ENCODE data around the gene ZFYVE28. TPM values are rescaled to one million over a fixed set of nuclear protein-coding genes. Genes with fewer than 3 reads are reported as not detected.

ZFYVE28 gene
- total and polyA plus RNA-seq, 12 donors: 4.3 to 24.6 (median 16.0) TPM

DNA sequence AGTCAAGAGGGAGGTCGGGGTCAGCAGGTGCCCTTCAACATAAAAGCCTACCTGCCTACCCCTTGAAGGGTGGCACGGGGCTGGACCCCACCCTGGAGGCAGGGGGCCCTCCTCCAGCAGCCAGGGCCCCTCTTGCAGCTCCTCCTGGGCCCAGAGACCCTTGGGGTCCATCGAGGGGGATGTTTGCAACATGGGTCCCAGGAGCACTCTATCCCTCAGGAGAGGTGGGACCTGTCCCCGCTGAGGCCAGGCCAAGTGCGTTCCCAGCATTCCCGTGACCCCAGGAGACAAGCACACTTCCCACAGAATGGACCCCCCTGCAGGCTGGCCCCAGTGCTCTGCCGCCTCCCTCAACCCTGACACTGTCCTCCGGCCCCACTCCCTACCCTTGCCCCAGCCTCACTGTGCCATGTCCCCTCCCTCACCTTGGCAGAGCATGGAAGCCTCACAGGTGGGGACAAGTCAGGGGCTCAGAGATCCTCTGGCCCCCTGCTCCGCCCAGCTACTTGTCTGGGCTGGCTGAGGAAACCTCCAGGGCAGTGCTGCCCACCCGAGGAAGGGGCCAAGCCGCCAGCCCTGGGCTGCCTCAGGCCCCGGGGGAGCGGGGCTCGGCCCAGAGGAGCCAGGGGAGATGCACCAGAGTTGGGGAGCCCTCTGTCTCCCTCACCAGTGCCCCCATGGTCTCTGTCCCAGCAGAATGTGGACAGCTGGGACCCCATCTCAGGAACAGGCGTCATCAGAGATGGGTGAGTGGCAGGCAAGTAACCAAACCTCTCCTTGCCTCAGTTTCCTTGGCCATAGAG is 158.7 kb downstream of the ZFYVE28 start:
- Histone ChIP-seq H3K36me3 (replicated peaks in 1 of 2) (peaks cover 0 to 14% of the 10 kb centered on the region in 2 donors), H3K4me3 (peak overlapping the region in 1 of 4 donors; percentile 99), H3K27ac (peak overlapping the region in 4 of 5 donors; percentile 35 to 98 (median 62)), H3K9me3 (replicated peaks in 1 of 3) (no peaks in the 10 kb centered on the region), H3K4me1 (replicated peaks in 1 of 2) (peaks cover 61 to 72% of the 10 kb centered on the region in 2 donors), H3K27me3 (no peaks in the 10 kb centered on the region)
- whole genome bisulfite sequencing, 4 donors: 60 to 72% (median 68%) methylated on average over 4 to 15 of the region's 15 CpGs
- intact Hi-C loops (cut with DNase I): no loop called here
- TF ChIP-seq POLR2A (IDR thresholded peaks at IDR 0.05) (no peak), CTCF (IDR thresholded peaks at IDR 0.05) (no peak)
- DNase-seq: peak in 6 of 7 donors; percentile 0 to 49 (median 17)

DNA sequence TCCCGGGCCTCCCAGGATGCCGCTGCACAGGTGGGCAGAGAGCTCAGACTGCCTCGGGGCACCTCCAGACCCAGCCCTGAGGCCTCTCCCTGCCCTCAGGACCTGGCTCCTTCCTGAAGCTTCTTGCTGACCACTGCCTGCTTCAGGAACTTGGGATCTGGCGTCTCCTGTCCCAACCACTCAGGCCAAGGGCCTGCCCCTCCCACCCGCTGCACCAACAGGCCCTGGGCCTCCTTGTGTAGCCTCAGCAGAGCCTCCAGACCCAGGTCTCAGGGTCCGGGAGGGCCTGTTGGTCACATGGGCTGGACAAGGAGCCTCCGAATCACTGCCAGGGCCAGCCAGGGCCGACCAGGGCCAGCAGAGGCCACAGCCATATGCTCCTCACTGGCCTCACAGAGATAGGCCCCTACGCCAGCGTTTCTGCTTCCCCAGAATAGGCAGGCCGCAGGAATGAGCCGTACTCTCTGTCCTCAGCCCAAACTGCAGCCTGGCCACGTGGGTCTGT is 159.4 kb downstream of the ZFYVE28 start:
- H3K27ac ChIP-seq: peak overlapping the region in 4 of 5 donors; percentile 35 to 98 (median 62)
- no peaks in the 10 kb centered on the region for H3K27me3 ChIP-seq
- H3K4me3 ChIP-seq: peak overlapping the region in 1 of 4 donors; percentile 99
- peaks cover 0 to 19% of the 10 kb centered on the region in 2 donors for H3K36me3 ChIP-seq (replicated peaks in 1 of 2)
- intact Hi-C loops (cut with DNase I): no loop called here
- peak; percentile 19 to 58 (median 40) for DNase-seq
- peaks cover 61 to 72% of the 10 kb centered on the region in 2 donors for H3K4me1 ChIP-seq (replicated peaks in 1 of 2)
- WGBS, 4 donors: 42 to 58% (median 45%) methylated on average over 4 to 13 of the region's 13 CpGs
- no peaks in the 10 kb centered on the region for H3K9me3 ChIP-seq (replicated peaks in 1 of 3)
- TF ChIP-seq CTCF (IDR thresholded peaks at IDR 0.05): no peak
- no peak for TF ChIP-seq POLR2A (IDR thresholded peaks at IDR 0.05)

GRCh38 chr4:2258091-2259035 is 160.1 kb downstream of the ZFYVE28 start:
- Histone ChIP-seq H3K36me3 (replicated peaks in 1 of 2) (peaks cover 0 to 26% of the 10 kb centered on the region in 2 donors), H3K4me1 (replicated peaks in 1 of 2) (peaks cover 60 to 67% of the 10 kb centered on the region in 2 donors), H3K27me3 (no peaks in the 10 kb centered on the region), H3K27ac (peak overlapping the region in 4 of 5 donors; percentile 58 to 98 (median 79)), H3K9me3 (replicated peaks in 1 of 3) (no peaks in the 10 kb centered on the region), H3K4me3 (peak overlapping the region in 1 of 4 donors; percentile 99)
- peak in 5 of 7 donors; percentile 8 to 56 (median 22) for DNase-seq
- intact Hi-C loops (cut with DNase I): no loop called here
- WGBS, 4 donors: 78 to 90% (median 80%) methylated on average over 5 to 18 of the region's 18 CpGs
- TF ChIP-seq CTCF (IDR thresholded peaks at IDR 0.05): no peak

Data from adrenal gland (tissue), 12 donors.